SK-MEL-5 (cell line): ENCODE results near the gene ATP4B. TPM values are rescaled to one million over a fixed set of nuclear protein-coding genes. Genes with fewer than 3 reads are reported as not detected.

Experiments
- DNase-seq: peaks from one replicate; pipeline ENCODE4 v3.0.0-alpha.2; 2016; ENCODE audit warnings: low read depth, low spot score
- in situ Hi-C: cut with HindIII; loops from 2 replicates; pipeline ENCODE4 v1.10.0; 2016; ENCODE audit warnings: low sequenced_read_pairs, high pct_unique_total_duplicates, low pct_unique_long_range_greater_than_20kb
- total RNA-seq: library from RNA; depleted of rRNA; stranded (reverse); fragments of >200 nt; shearing (Covaris generic); gene quantifications from 2 replicates; pipeline ENCODE4 v1.2.3, GENCODE V29; 2014

ATP4B gene
- total RNA-seq, 1 experiment from 2014 or later, result not detected

GRCh38 chr13:113646921-113647340, 11.1 kb downstream of the ATP4B start:
- no peak for DNase-seq
- in situ Hi-C loops, result no loop called here

GRCh38 chr13:113646376-113646775, 11.6 kb downstream of the ATP4B start:
- DNase-seq, result no peak

GRCh38 chr13:113645329-113645728, 12.7 kb downstream of the ATP4B start:
- in situ Hi-C loops, result no loop called here

More at GRCh38 chr13:113646376-113646775, 11.6 kb downstream of the ATP4B start:
- in situ Hi-C loops, result no loop called here

GRCh38 chr13:113644800-113645199, 13.2 kb downstream of the ATP4B start:
- in situ Hi-C loops, result no loop called here
- no peak for DNase-seq

More at GRCh38 chr13:113645329-113645728, 12.7 kb downstream of the ATP4B start:
- DNase-seq, result no peak

GRCh38 chr13:113643593-113643992, 14.4 kb downstream of the ATP4B start:
- in situ Hi-C loops, result no loop called here
- DNase-seq, result no peak

GRCh38 chr13:113642563-113642962, 15.4 kb downstream of the ATP4B start:
- no peak for DNase-seq
- in situ Hi-C loops, result no loop called here

- no peak for DNase-seq
- in situ Hi-C loops, result no loop called here
These were observed 16.6 kb downstream of the ATP4B start for GRCh38 chr13:113641426-113641825.

- DNase-seq, result no peak
- in situ Hi-C loops, result no loop called here
These were observed 18.3 kb downstream of the ATP4B start for GRCh38 chr13:113639616-113640262.

- in situ Hi-C loops, result no loop called here
- DNase-seq, result no peak
These were observed 19.2 kb downstream of the ATP4B start for GRCh38 chr13:113638806-113639205.

- in situ Hi-C loops, result no loop called here
- no peak for DNase-seq
These were observed 19.7 kb downstream of the ATP4B start for GRCh38 chr13:113638173-113638746.

GRCh38 chr13:113637262-113638160, 20.5 kb downstream of the ATP4B start:
- in situ Hi-C loops, result no loop called here
- no peak for DNase-seq

GRCh38 chr13:113636266-113636963, 21.6 kb downstream of the ATP4B start:
- in situ Hi-C loops, result no loop called here
- no peak for DNase-seq

GRCh38 chr13:113635709-113636108, 22.3 kb downstream of the ATP4B start:
- DNase-seq, result no peak
- in situ Hi-C loops, result no loop called here

- in situ Hi-C loops, result no loop called here
These were observed 23.0 kb downstream of the ATP4B start for GRCh38 chr13:113635048-113635420.

GRCh38 chr13:113634279-113635047, 23.5 kb downstream of the ATP4B start:
- DNase-seq, result no peak
- in situ Hi-C loops, result no loop called here

More at GRCh38 chr13:113635048-113635420, 23.0 kb downstream of the ATP4B start:
- no peak for DNase-seq

- in situ Hi-C loops, result no loop called here
- no peak for DNase-seq
These were observed 24.5 kb downstream of the ATP4B start for GRCh38 chr13:113633485-113633873.
